ENCODE results near the gene PFKFB4. TPM values are rescaled to one million over a fixed set of nuclear protein-coding genes. Genes with fewer than 3 reads are reported as not detected.

PFKFB4 gene
- total and polyA plus RNA-seq, 3 experiments from 2014 or later, result 1.3 to 2.2 (median 1.8) TPM

DNA sequence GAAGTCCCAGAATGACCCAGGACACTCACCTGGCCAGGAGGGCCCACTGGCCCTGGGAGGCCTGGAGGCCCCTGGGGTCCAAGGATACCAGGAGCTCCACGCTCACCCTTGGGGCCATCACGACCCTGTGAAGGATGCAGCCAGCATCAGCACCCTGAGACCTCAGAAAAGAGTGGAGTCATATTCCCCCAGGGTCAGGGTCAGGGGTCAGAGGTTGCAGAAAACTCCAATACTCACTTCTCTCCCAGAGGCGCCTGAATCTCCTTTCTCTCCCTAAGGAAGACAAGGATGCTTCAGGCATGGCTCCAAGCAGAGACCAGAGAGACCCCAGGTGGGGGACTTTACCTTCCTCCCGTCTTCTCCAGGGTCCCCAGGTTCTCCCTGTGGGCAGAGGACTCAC, 20.0 kb upstream of the PFKFB4 start:
- CTCF ChIA-PET, result no interaction called here

DNA sequence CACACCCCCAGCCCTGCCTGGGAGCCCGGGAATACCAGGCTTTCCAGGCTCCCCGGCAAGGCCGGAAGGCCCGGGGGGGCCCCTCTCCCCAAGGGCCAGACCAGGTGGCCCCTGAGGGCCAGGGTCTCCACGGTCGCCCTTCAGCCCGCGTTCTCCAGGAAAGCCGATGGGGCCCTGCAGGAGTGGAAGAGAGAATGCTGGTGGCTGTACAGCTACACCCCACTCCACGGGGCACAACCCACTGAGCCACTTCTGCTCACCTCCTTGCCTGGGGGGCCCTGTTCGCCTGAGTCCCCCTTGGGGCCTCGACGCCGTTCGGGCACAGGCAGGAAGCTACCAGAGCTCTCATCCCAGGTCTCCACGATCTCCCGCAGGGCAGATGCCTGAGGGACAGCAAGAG, 18.8 kb upstream of the PFKFB4 start:
- Histone ChIP-seq H3K27ac (ENCODE audit: low read depth, low read length) (no peak overlapping the region), H3K4me1 (ENCODE audit: insufficient read depth, low read length) (no peaks in the 10 kb centered on the region), H3K4me3 (ENCODE audit: low read length) (no peak overlapping the region), H3K36me3 (ENCODE audit: insufficient read depth, low read length) (no peaks in the 10 kb centered on the region), H3K27me3 (ENCODE audit: insufficient read depth, low read length, poor library complexity, severe bottlenecking) (no peaks in the 10 kb centered on the region), H3K9me3 (ENCODE audit: low read length) (no peaks in the 10 kb centered on the region)
- Mint-ChIP-seq H3K9me3 (no peaks in the 10 kb centered on the region), H3K4me1 (no peaks in the 10 kb centered on the region), H3K27ac (no peak overlapping the region), H3K36me3 (no peaks in the 10 kb centered on the region), H3K4me3 (no peak overlapping the region), H3K27me3 (peaks cover 0 to 2% of the 10 kb centered on the region in 2 donors)
- ChIA-PET CTCF (no interaction called here), POLR2A (no interaction called here)
- no peak for DNase-seq

More for the DNA sequence above, 20.0 kb upstream of the PFKFB4 start:
- Mint-ChIP-seq H3K4me3 (no peak overlapping the region), H3K27ac (no peak overlapping the region), H3K9me3 (no peaks in the 10 kb centered on the region), H3K27me3 (peaks cover 0 to 4% of the 10 kb centered on the region in 2 donors), H3K36me3 (no peaks in the 10 kb centered on the region), H3K4me1 (no peaks in the 10 kb centered on the region)
- POLR2A ChIA-PET, result no interaction called here
- DNase-seq, result no peak
- H3K9me3 ChIP-seq (ENCODE audit: low read length), result no peaks in the 10 kb centered on the region
- H3K36me3 ChIP-seq (ENCODE audit: insufficient read depth, low read length), result no peaks in the 10 kb centered on the region
- H3K27me3 ChIP-seq (ENCODE audit: insufficient read depth, low read length, poor library complexity, severe bottlenecking), result no peaks in the 10 kb centered on the region
- no peak overlapping the region for H3K4me3 ChIP-seq (ENCODE audit: low read length)
- H3K27ac ChIP-seq (ENCODE audit: low read depth, low read length), result no peak overlapping the region
- H3K4me1 ChIP-seq (ENCODE audit: insufficient read depth, low read length), result no peaks in the 10 kb centered on the region

DNA sequence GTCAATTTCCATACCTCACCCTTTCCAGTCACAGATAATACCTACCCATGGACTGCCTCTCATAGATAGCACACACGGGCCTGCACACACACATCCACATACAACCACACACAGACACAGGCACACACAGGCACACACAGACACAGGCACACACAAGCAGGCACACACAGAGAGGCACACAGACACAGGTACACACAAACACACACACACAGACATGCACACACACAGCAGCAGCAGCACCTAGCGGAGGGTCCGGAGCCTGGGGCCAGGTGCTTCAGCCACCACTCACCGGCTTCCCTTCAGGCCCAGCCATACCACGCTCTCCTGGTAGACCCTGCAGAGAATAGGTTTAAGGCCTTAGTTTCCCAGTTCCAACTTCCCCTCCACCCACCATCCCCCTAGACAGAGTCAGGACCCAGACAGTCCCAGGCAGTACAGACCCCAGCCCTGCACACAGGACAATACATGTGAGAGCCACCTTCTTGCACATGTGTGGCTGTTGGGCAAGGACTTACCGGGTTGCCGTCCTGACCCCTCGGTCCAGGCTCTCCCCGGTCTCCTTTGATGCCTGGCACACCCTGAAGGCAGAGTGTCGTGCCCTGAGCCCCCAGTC, 17.5 kb upstream of the PFKFB4 start:
- H3K27me3 Mint-ChIP-seq, result peaks cover 0 to 3% of the 10 kb centered on the region in 2 donors
- CTCF ChIA-PET, result interaction anchor here (0.6 kb wide), 1 partner anchor 21 kb away, joined by 3 read pairs; no protein-coding TSS in a partner anchor
- H3K9me3 Mint-ChIP-seq, result no peaks in the 10 kb centered on the region
- POLR2A ChIA-PET, result no interaction called here
- peak overlapping the region in 1 of 8 donors; percentile 63 for H3K27ac Mint-ChIP-seq
- no peak overlapping the region for H3K27ac ChIP-seq (ENCODE audit: low read depth, low read length)
- H3K9me3 ChIP-seq (ENCODE audit: low read length), result no peaks in the 10 kb centered on the region
- no peaks in the 10 kb centered on the region for H3K36me3 ChIP-seq (ENCODE audit: insufficient read depth, low read length)
- no peaks in the 10 kb centered on the region for H3K36me3 Mint-ChIP-seq
- H3K27me3 ChIP-seq (ENCODE audit: insufficient read depth, low read length, poor library complexity, severe bottlenecking), result no peaks in the 10 kb centered on the region
- no peak overlapping the region for H3K4me3 Mint-ChIP-seq
- no peak overlapping the region for H3K4me3 ChIP-seq (ENCODE audit: low read length)
- no peaks in the 10 kb centered on the region for H3K4me1 Mint-ChIP-seq
- H3K4me1 ChIP-seq (ENCODE audit: insufficient read depth, low read length), result no peaks in the 10 kb centered on the region
- no peak for DNase-seq

DNA sequence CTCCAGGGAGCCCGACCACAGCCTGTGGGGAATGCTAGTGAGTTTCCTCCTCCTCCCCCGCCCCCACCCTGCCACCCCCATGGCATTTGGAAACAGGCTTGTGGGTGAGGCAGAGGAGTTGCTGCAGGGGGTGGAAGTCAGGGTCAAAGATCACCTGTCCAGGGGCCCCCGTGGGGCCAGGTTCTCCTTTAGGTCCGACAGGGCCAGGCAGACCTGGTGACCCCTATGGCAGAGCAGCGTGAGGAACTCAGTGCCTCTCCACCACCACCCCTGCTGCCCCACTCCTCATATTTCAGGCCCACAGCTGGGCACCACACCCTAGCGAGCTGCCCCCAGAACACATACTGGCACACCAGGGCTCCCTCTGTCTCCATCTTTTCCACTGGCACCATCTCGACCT, 15.9 kb upstream of the PFKFB4 start:
- Histone ChIP-seq H3K36me3 (ENCODE audit: insufficient read depth, low read length) (no peaks in the 10 kb centered on the region), H3K9me3 (ENCODE audit: low read length) (no peaks in the 10 kb centered on the region), H3K27ac (ENCODE audit: low read depth, low read length) (no peak overlapping the region), H3K4me1 (ENCODE audit: insufficient read depth, low read length) (no peaks in the 10 kb centered on the region), H3K4me3 (ENCODE audit: low read length) (no peak overlapping the region), H3K27me3 (ENCODE audit: insufficient read depth, low read length, poor library complexity, severe bottlenecking) (no peaks in the 10 kb centered on the region)
- no peak overlapping the region for H3K4me3 Mint-ChIP-seq
- no peaks in the 10 kb centered on the region for H3K9me3 Mint-ChIP-seq
- H3K27me3 Mint-ChIP-seq, result peaks cover 0 to 6% of the 10 kb centered on the region in 2 donors
- H3K27ac Mint-ChIP-seq, result no peak overlapping the region
- POLR2A ChIA-PET, result no interaction called here
- DNase-seq, result no peak
- no peaks in the 10 kb centered on the region for H3K4me1 Mint-ChIP-seq
- CTCF ChIA-PET, result interaction anchor here (1.0 kb wide), 1 partner anchor 172 kb away, joined by 3 read pairs; no protein-coding TSS in a partner anchor
- H3K36me3 Mint-ChIP-seq, result no peaks in the 10 kb centered on the region

DNA sequence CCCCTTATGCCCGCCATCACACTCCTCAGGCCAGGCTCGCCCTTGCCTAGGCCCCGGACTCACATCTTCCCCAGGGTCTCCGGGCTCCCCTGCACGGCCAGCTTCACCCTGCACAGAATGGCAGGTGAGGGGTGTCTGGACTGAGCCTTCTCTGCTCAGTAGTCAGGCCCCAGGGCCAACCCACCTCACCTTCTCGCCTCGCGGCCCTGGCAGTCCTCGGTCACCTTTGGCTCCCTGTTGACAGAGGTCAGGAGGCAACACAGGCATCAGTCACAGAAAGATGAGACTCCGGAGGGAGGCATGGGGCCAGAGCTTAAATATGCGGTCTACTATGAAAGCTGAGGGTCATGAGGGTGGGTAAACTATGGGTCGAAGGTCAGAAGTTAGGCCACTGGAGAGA, 15.3 kb upstream of the PFKFB4 start:
- Mint-ChIP-seq H3K4me1 (no peaks in the 10 kb centered on the region), H3K27ac (no peak overlapping the region), H3K27me3 (peaks cover 0 to 7% of the 10 kb centered on the region in 2 donors), H3K36me3 (no peaks in the 10 kb centered on the region), H3K4me3 (no peak overlapping the region), H3K9me3 (no peaks in the 10 kb centered on the region)
- ChIA-PET CTCF (no interaction called here), POLR2A (no interaction called here)
- Histone ChIP-seq H3K4me1 (ENCODE audit: insufficient read depth, low read length) (no peaks in the 10 kb centered on the region), H3K27me3 (ENCODE audit: insufficient read depth, low read length, poor library complexity, severe bottlenecking) (no peaks in the 10 kb centered on the region), H3K4me3 (ENCODE audit: low read length) (no peak overlapping the region), H3K27ac (ENCODE audit: low read depth, low read length) (no peak overlapping the region), H3K9me3 (ENCODE audit: low read length) (no peaks in the 10 kb centered on the region), H3K36me3 (ENCODE audit: insufficient read depth, low read length) (no peaks in the 10 kb centered on the region)
- DNase-seq, result no peak

DNA sequence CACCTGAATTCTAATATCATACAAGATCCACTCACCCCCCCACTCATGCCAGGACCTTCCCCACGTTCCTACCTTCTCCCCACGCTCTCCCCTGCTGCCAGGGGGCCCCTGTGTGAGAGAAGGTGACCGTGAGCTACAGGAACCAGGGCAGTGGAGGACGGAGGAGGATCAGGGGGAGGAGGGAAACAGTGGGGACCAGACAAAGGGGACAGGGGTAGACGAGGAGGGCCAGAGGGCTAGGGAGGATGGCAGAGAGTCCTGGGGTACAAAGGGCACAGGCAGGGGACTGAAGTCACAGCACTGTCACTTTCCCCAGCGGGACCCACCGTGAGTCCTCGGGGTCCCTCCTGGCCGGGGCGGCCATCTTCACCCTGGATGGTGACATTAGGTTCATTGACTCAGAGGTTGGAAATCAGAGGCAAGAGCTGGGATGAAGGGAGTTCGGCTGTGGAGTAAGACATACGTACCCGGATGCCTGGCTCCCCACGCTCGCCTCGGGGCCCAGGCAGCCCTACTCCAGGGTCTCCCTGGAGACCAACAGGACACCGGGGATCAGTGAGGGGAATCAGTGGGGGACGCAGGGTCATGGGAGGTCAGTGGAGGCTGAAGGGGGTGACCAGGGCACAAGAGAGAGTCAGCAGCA, 13.3 kb upstream of the PFKFB4 start:
- Histone ChIP-seq H3K4me3 (ENCODE audit: low read length) (no peak overlapping the region), H3K36me3 (ENCODE audit: insufficient read depth, low read length) (no peaks in the 10 kb centered on the region), H3K9me3 (ENCODE audit: low read length) (no peaks in the 10 kb centered on the region), H3K27me3 (ENCODE audit: insufficient read depth, low read length, poor library complexity, severe bottlenecking) (no peaks in the 10 kb centered on the region), H3K27ac (ENCODE audit: low read depth, low read length) (no peak overlapping the region), H3K4me1 (ENCODE audit: insufficient read depth, low read length) (no peaks in the 10 kb centered on the region)
- Mint-ChIP-seq H3K4me3 (no peak overlapping the region), H3K36me3 (no peaks in the 10 kb centered on the region), H3K27ac (peak overlapping the region in 1 of 8 donors; percentile 66), H3K4me1 (no peaks in the 10 kb centered on the region), H3K27me3 (peaks cover 0 to 8% of the 10 kb centered on the region in 2 donors), H3K9me3 (no peaks in the 10 kb centered on the region)
- POLR2A ChIA-PET, result interaction anchor here (0.5 kb wide), 1 partner anchor 900 kb away, joined by 5 read pairs; the partner anchor contains the start of gene DAG1
- CTCF ChIA-PET, result no interaction called here
- DNase-seq, result no peak

DNA sequence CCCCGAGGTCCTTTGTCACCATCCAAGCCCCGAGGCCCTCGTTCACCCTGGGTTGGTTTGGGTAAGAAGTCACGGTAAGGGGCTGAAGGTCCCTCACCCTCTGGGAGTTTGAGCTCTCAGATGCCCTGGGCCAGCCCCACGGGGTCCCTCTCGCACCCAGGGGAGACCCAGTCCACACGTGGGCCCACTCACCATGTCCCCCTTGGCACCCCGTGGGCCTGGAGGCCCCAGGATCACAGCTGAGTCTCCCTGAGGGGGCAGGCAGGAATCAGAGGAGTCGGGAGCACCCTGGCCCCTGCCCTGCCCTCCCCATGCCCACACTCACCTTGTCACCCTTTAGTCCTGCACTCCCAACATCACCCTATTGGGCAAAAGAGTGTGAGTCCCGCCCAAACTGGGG, 12.8 kb upstream of the PFKFB4 start:
- peak overlapping the region in 1 of 8 donors; percentile 66 for H3K27ac Mint-ChIP-seq
- no peaks in the 10 kb centered on the region for H3K9me3 Mint-ChIP-seq
- ChIA-PET CTCF (no interaction called here), POLR2A (interaction anchor here (0.5 kb wide), 1 partner anchor 901 kb away, joined by 5 read pairs; the partner anchor contains the start of gene DAG1)
- Histone ChIP-seq H3K4me1 (ENCODE audit: insufficient read depth, low read length) (no peaks in the 10 kb centered on the region), H3K36me3 (ENCODE audit: insufficient read depth, low read length) (no peaks in the 10 kb centered on the region), H3K27me3 (ENCODE audit: insufficient read depth, low read length, poor library complexity, severe bottlenecking) (no peaks in the 10 kb centered on the region), H3K27ac (ENCODE audit: low read depth, low read length) (no peak overlapping the region), H3K9me3 (ENCODE audit: low read length) (no peaks in the 10 kb centered on the region), H3K4me3 (ENCODE audit: low read length) (no peak overlapping the region)
- no peaks in the 10 kb centered on the region for H3K36me3 Mint-ChIP-seq
- no peak overlapping the region for H3K4me3 Mint-ChIP-seq
- DNase-seq, result no peak
- peaks cover 0 to 8% of the 10 kb centered on the region in 2 donors for H3K27me3 Mint-ChIP-seq
- no peaks in the 10 kb centered on the region for H3K4me1 Mint-ChIP-seq

DNA sequence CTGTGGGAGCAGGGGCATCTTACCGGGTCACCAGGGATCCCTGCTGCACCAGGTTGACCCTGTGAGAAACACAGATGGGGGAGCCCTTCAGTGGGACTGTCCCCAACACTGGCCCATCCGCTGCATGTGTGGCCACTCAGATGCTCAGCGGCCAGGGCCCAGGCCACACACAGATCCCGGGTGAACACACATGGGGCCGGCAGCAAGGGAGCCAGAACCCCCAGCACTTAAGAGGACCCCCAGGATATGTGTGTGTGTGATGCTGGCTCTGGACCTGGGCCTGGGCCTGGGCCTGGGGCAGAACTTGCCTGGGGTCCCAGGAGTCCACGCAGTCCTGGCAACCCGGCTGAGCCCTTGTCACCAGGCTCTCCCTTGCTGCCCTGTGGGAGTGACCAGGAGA, 11.9 kb upstream of the PFKFB4 start:
- Mint-ChIP-seq H3K36me3 (no peaks in the 10 kb centered on the region), H3K9me3 (no peaks in the 10 kb centered on the region), H3K27ac (no peak overlapping the region), H3K4me1 (peaks cover 0 to 6% (median 5%) of the 10 kb centered on the region in 3 donors), H3K4me3 (no peak overlapping the region), H3K27me3 (peaks cover 0 to 8% of the 10 kb centered on the region in 2 donors)
- CTCF ChIA-PET, result interaction anchor here (2.3 kb wide), 1 partner anchor 10 kb away, joined by 7 read pairs; no protein-coding TSS in a partner anchor
- Histone ChIP-seq H3K9me3 (ENCODE audit: low read length) (no peaks in the 10 kb centered on the region), H3K27me3 (ENCODE audit: insufficient read depth, low read length, poor library complexity, severe bottlenecking) (no peaks in the 10 kb centered on the region), H3K4me1 (ENCODE audit: insufficient read depth, low read length) (no peaks in the 10 kb centered on the region), H3K4me3 (ENCODE audit: low read length) (no peak overlapping the region), H3K36me3 (ENCODE audit: insufficient read depth, low read length) (no peaks in the 10 kb centered on the region), H3K27ac (ENCODE audit: low read depth, low read length) (no peak overlapping the region)
- POLR2A ChIA-PET, result no interaction called here
- no peak for DNase-seq
